IPS-NIHi11 (cell line): ENCODE data around the gene BCR.
A peak's percentile ranks its signal among the peaks of the same experiment; 100 is the strongest.

Experiments used
- DNase-seq: peaks from one replicate; pipeline ENCODE4 v3.0.0; 2012; ENCODE audit warnings: mixed read lengths, low spot score

Gene BCR

GRCh38 chr22:23151827-23152226, 28.5 kb upstream of the BCR start:
- DNase-seq, result no peak

DNA sequence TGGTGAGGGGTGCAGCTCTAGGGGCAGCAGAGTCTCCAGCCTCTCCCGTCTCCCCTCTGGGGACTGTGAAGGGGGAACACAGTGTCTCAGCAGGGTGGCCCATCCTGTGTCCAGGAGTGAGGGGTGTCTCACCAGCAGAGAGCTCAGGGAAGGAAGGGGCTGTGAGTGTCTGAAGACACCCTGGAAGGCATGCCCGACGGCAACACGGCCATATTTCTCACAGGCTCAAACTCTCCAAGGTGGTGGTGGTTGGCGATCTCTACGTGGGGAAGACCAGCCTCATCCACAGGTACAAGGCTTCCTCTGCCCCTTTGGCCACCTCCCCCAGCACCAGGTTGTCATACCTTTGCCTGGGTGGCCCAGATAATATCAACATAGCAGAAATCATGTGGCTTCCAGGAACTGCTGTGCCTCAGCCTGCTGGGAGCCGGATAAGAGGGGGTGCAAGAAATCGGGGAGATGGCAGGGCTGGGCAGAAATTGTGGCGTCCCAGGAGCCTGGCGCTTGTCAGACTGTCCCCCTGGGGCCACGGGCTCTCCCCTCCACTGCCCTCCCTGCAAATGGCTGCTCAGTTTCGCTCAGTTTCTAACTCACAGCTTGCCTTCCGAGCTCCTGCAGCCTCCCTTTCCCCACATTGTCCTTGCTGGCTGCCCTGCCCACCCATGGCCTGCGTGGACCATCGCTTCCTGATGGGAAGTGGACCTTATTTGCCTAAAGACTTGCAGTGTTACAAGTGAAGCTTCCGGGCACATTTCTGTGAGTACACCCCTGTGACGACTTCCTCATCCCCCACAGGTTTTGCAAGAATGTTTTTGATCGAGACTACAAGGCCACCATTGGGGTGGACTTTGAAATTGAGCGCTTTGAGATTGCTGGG, 27.8 kb upstream of the BCR start:
- DNase-seq, result no peak

DNA sequence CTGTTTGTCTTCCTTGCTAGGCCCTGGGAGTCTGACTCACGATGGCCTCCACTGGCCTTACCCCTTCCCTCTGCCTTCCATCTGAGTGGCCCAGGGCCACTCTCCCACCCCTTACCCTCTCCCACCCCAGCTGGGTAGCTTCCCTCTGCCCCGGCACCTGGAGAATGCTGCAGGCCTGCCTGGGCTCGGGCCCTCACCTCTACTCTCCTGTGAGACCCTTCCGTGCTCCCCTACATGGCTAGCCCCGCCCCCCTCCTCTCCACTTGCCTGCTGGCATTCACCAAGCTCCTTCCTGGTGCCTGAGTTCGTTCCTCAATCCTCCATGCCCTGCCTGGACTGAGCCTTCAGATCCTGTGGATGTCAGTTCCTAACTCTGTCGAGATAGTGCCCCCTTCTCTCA, 26.3 kb upstream of the BCR start:
- DNase-seq, result no peak

DNA sequence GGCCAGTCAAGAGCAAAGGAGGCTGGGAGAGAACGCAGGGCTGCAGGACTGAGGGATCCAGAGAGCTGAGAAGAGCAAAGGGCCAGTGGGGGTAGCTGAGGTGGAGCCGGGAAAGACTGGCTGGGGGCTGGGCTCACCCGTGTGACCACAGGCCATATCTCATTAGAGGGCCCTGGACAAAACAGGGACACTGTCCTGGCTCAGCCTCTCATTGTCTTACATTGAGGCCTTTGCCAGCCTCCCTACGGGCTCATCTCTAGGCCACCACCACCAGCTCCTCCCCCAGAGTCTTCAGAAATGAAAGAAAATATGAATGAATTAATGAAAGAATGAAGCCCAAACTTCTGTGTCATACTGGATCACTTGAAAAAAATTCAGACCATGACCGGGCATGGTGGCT, 25.8 kb upstream of the BCR start:
- no peak for DNase-seq

- DNase-seq, result no peak
Measured at GRCh38 chr22:23155143-23155542, 25.2 kb upstream of the BCR start.

GRCh38 chr22:23155831-23156230, 24.5 kb upstream of the BCR start:
- no peak for DNase-seq

DNA sequence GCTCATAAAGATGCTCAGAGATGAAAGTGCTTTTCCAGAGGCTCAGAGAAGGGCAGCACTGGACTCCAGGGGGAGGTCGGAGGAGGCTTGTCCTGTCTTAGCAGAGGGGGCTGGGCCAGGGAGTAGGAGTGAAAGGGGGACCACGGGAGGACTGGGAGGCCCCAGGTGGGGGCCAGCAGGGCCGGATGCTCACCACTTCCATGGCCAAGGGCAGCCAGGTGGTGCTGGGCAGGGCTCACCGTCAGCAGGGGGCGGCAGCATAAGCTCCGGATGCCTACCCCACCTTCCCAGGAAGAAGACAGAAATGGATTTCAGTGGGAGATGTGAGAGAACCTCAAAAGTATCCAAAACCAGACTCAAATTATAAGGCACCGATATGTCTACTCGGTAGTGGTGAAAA, 24.0 kb upstream of the BCR start:
- peak; percentile 68 for DNase-seq

DNA sequence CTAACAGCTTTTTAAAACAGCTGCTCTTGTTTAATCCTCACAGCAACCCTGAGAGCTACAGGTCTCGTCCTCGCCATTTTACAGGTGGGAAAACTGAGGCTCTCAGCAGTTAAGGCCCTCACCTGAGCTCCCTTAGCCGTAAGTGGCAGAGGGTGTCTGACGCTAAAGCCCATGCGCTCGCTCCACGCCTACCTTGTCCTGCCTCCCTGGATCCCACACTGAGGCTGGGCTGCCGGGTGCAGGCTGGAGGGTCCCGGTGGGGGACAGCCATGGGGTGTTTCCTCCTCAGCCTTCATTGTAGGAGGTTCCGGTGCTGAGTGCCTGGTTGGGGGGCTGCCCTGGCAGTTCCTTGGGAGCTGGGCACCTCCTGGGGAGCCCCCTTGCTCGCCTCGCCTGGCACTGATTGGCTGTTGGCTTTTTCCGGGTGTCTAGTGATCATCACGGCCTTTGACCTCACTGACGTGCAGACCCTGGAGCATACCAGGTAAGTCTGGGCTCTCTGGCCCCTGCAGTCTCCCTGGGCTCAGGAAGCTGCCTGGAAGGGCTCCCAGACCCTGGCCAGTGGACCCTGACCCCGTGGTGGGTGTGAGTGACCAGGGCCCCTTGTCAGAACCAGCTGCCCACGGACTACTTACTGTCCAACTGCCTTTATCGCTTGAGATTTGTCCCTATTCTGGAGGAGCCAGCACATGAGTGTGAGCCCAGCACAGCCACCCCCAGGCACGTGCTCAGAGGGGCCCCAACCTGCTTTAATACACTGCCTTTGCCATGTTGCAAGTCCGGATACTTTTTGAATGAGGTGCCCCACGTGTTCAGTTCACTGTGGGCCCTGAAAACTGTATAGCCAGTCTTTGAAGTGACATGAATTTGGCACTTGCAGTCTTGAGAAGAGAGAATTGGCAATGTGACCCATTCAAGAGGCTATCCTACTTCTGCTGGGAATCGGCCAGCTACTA, 22.5 kb upstream of the BCR start:
- no peak for DNase-seq

GRCh38 chr22:23158516-23159290, 21.6 kb upstream of the BCR start:
- no peak for DNase-seq

- no peak for DNase-seq
Measured at GRCh38 chr22:23159291-23159630, 21.0 kb upstream of the BCR start.

DNA sequence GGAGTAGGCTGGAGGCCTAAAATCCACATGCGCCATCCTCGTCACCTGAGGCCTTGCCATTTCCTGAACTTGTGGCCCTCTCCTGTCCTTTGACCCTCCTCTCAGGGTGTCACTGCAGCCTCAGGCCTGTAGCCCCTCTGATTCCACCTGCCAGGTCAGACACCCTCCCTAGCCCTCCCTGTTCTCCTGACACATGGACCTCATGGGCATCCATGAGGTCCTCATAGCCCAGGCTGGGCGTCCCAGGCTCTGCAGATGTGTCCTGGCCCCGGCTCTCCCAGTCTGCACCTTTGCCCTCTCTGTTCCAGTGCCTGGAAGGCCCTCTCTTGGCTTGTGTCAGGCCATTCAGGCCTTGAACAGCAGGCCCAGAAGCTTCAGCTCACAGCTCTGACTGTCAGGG, 19.3 kb upstream of the BCR start:
- DNase-seq, result no peak

GRCh38 chr22:23161574-23161973, 18.7 kb upstream of the BCR start:
- no peak for DNase-seq

- DNase-seq, result no peak
Measured at GRCh38 chr22:23163665-23164064, 16.6 kb upstream of the BCR start.

DNA sequence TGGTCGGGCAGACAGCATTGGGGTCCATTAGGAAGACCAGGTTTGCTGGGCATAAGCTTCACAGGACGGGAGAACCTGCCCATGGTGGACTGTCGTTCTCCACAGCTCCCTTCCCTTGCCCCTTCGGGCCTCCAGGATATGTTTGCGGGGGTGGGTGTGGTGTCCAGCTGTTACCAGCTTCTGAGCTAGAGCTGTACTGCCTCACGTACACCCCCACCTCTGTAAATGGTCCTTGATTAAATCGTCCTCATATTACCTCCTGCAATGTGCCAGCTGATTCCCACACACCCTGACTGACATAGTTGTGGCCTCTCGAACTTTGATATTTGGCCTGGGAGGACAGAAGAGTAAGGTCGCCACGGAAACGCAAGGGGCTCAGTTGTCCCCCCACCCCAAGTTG, 16.2 kb upstream of the BCR start:
- no peak for DNase-seq

GRCh38 chr22:23166042-23166831, 14.1 kb upstream of the BCR start:
- DNase-seq, result no peak

- DNase-seq, result no peak
Measured at GRCh38 chr22:23166841-23167616, 13.3 kb upstream of the BCR start.

GRCh38 chr22:23168391-23169042, 11.8 kb upstream of the BCR start:
- no peak for DNase-seq

DNA sequence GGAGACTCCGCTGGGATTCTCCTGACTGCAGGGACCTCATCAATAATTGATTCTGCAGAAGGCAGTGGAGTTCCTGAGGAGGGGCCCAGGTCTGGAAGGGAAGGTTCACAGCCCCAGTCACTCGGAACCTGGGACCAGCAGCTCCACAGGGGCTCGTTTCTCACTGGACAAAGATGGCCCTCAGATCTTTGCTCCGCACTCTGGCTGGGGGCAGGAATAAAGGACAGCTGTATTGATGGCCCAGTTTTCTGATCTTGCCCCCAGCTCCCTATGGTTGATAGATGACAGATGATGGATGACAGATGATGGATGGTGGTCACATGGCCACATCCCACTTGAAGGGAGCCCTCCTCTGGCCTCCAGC, 11.3 kb upstream of the BCR start:
- DNase-seq, result no peak

- no peak for DNase-seq
Measured at GRCh38 chr22:23175817-23176644, 4.3 kb upstream of the BCR start.
